DOHH2 (cell line): ENCODE results near the gene FBLN1.

Experiments used
- H3F3A ChIP-seq: fragments of 200-600 bp; sonication (generic), shearing (Covaris generic); 2 replicates; pipeline ENCODE4 v1.6.0; 2016; ENCODE audit warnings: antibody characterized with exemption, mild to moderate bottlenecking; ENCODE audit not compliant: control insufficient read depth, insufficient read depth
- H3K27ac ChIP-seq: fragments of 200-600 bp; sonication (generic); 2 replicates; pipeline ENCODE4 v1.5.1; 2014; ENCODE audit warnings: low read depth, mild to moderate bottlenecking, low read length, moderate library complexity
- H3K27me3 ChIP-seq: fragments of 200-600 bp; sonication (generic); 2 replicates; pipeline ENCODE4 v1.6.1; 2014; ENCODE audit warnings: mild to moderate bottlenecking, low read length, mixed read lengths; ENCODE audit not compliant: control insufficient read depth
- H3K36me3 ChIP-seq: fragments of 200-600 bp; sonication (generic); 2 replicates; pipeline ENCODE4 v1.6.1; 2014; ENCODE audit warnings: mild to moderate bottlenecking, low read length, moderate library complexity, mixed read lengths; ENCODE audit not compliant: control insufficient read depth
- H3K4me1 ChIP-seq: fragments of 200-600 bp; sonication (generic); 2 replicates; pipeline ENCODE4 v1.6.1; 2014; ENCODE audit warnings: mild to moderate bottlenecking, low read length, mixed read lengths; ENCODE audit not compliant: control insufficient read depth
- H3K4me2 ChIP-seq: fragments of 200-600 bp; sonication (generic); 2 replicates; pipeline ENCODE4 v1.6.0; 2014; ENCODE audit warnings: mild to moderate bottlenecking, low read length, moderate library complexity
- H3K4me3 ChIP-seq: fragments of 200-600 bp; sonication (generic); 2 replicates; pipeline ENCODE4 v1.5.1; 2014; ENCODE audit warnings: mild to moderate bottlenecking, low read length, mixed read lengths
- H3K79me2 ChIP-seq: fragments of 200-600 bp; sonication (generic); 2 replicates; pipeline ENCODE4 v1.6.1; 2014; ENCODE audit warnings: mild to moderate bottlenecking, low read length, mixed read lengths; ENCODE audit not compliant: control insufficient read depth
- H3K9me2 ChIP-seq: fragments of 200-600 bp; sonication (generic); replicated peaks from 2 replicates; pipeline ENCODE4 v1.6.1; 2014; ENCODE audit warnings: mild to moderate bottlenecking, low read length, mixed read lengths; ENCODE audit not compliant: control insufficient read depth
- H3K9me3 ChIP-seq: fragments of 200-600 bp; sonication (generic); 2 replicates; pipeline ENCODE4 v1.6.1; 2014; ENCODE audit warnings: antibody characterized with exemption, low read length, mixed read lengths; ENCODE audit not compliant: control insufficient read depth, insufficient read depth
- H4K20me1 ChIP-seq: fragments of 200-600 bp; sonication (generic); 2 replicates; pipeline ENCODE4 v1.6.0; 2014; ENCODE audit warnings: low read depth, mild to moderate bottlenecking, antibody characterized with exemption, low read length, moderate library complexity; ENCODE audit not compliant: control insufficient read depth, insufficient read depth
- EZH2phosphoT487 ChIP-seq: fragments of 200-600 bp; sonication (generic); IDR thresholded peaks from 2 replicates; pipeline ENCODE4 v1.6.1; 2017; ENCODE audit warnings: borderline replicate concordance, mild to moderate bottlenecking, antibody characterized with exemption, low read length, moderate library complexity, mixed read lengths
- TF ChIP-seq, protein P1 (sequence below): fragments of 200-600 bp; sonication (generic); IDR thresholded peaks from one replicate; pipeline ENCODE4 v1.5.1; 2014; ENCODE audit warnings: antibody characterized with exemption, mild to moderate bottlenecking, low read depth, low read length; ENCODE audit not compliant: poor library complexity, severe bottlenecking

FBLN1 gene

DNA sequence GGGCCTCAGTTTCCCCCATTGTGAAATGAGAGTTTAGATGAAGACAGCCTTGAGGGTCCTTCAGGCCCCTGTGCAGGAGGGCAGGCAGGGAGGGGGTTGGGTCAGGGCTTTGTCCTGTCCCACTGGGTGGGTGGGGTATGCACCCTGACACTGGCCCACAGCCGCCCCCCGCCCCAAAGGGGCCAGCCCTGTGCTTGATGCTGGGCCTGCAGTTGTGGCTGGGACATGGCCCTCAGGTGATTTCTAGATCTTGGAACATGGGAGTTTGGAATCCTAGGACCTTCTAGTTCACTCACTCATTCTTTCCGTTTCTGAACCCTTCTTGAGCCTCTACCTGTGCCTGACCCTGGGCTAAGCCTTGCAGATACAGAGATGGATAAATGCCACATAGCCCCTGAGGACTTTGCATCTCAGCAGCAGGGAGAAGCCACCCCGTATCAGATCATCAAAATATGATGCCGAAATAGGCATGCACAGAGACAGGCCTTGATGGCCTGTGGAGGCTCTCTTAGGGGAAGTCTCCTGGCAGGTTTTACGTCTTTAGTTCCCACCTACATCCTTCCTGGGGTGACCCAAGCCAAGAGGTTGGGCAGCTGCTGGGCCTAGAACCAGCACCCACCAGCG is 76.0 kb downstream of the FBLN1 start:
- H3K4me1 ChIP-seq: peaks cover 19% of the 10 kb centered on the region

GRCh38 chr22:45579306-45579705 is 76.6 kb downstream of the FBLN1 start:
- no peaks in the 10 kb centered on the region for H3K9me2 ChIP-seq
- no peaks in the 10 kb centered on the region for H3K9me3 ChIP-seq
- H3F3A ChIP-seq: no peaks in the 10 kb centered on the region
- H4K20me1 ChIP-seq: no peaks in the 10 kb centered on the region
- H3K79me2 ChIP-seq: no peaks in the 10 kb centered on the region
- no peak overlapping the region for H3K4me3 ChIP-seq
- no peak overlapping the region for H3K27ac ChIP-seq
- no peaks in the 10 kb centered on the region for H3K36me3 ChIP-seq
- H3K4me1 ChIP-seq: peaks cover 15% of the 10 kb centered on the region
- TF ChIP-seq EZH2phosphoT487: no peak
- TF ChIP-seq, protein P1, sequence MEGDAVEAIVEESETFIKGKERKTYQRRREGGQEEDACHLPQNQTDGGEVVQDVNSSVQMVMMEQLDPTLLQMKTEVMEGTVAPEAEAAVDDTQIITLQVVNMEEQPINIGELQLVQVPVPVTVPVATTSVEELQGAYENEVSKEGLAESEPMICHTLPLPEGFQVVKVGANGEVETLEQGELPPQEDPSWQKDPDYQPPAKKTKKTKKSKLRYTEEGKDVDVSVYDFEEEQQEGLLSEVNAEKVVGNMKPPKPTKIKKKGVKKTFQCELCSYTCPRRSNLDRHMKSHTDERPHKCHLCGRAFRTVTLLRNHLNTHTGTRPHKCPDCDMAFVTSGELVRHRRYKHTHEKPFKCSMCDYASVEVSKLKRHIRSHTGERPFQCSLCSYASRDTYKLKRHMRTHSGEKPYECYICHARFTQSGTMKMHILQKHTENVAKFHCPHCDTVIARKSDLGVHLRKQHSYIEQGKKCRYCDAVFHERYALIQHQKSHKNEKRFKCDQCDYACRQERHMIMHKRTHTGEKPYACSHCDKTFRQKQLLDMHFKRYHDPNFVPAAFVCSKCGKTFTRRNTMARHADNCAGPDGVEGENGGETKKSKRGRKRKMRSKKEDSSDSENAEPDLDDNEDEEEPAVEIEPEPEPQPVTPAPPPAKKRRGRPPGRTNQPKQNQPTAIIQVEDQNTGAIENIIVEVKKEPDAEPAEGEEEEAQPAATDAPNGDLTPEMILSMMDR: no peak
- H3K27me3 ChIP-seq: peaks cover 7% of the 10 kb centered on the region; the same call in 1 of the 2 replicates
- H3K4me2 ChIP-seq: no peak overlapping the region

More for the DNA sequence above, 76.0 kb downstream of the FBLN1 start:
- peaks cover 7% of the 10 kb centered on the region; the same call in 1 of the 2 replicates for H3K27me3 ChIP-seq
- TF ChIP-seq, protein P1: no peak
- TF ChIP-seq EZH2phosphoT487: no peak
- H3K4me2 ChIP-seq: no peak overlapping the region
- H3K27ac ChIP-seq: no peak overlapping the region
- H3K36me3 ChIP-seq: no peaks in the 10 kb centered on the region
- H3K79me2 ChIP-seq: no peaks in the 10 kb centered on the region
- no peaks in the 10 kb centered on the region for H3K9me3 ChIP-seq
- no peaks in the 10 kb centered on the region for H3K9me2 ChIP-seq
- H4K20me1 ChIP-seq: no peaks in the 10 kb centered on the region
- H3F3A ChIP-seq: peaks cover 2% of the 10 kb centered on the region; the same call in 1 of the 2 replicates
- no peak overlapping the region for H3K4me3 ChIP-seq

DNA sequence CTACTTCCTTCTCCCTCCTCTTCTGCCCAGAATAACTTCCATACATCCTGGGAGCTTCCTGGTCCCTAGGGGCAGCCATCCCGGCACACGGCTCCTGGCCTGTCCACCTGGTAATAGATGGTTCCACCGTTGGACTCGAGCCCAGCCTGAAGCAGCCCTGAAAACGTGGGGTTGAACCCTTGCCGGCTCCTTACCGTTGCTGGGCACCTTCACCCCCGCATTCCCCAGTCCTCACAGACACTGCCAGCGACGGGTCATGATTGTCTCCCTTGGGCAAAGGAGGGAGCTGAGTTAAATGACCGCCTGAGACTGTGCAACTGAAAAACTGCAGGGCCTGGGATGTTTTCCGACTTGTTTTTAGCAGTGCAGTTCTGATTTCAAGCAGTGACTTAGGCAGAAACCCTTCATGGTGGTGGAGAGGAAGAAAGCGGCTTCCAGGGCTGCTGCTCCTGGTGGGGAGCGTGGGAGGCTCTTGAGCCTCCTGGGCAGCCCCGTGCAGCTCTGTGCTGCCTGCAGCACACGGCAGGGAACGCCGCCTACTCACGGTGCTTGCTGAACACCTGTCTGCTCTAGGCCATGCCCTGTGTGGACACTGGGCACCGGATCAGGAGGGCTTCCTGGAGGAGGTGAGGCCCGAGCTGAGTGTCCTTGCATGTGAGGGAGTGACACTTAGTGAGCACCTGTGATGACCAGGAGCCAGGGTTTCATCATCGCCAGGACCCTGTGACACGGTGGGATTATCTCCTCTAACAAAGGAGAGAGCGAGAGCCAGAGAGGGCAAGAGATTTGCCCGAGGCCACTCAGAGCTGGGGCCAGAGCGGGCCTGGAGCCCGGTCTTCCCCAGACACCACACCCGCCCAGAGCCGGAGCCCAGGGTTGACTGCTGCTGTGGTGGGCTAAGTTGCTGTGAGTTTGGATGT is 77.4 kb downstream of the FBLN1 start:
- no peaks in the 10 kb centered on the region for H4K20me1 ChIP-seq
- H3K9me2 ChIP-seq: no peaks in the 10 kb centered on the region
- no peaks in the 10 kb centered on the region for H3K9me3 ChIP-seq
- H3K79me2 ChIP-seq: no peaks in the 10 kb centered on the region
- H3K4me2 ChIP-seq: no peak overlapping the region
- no peak overlapping the region for H3K4me3 ChIP-seq
- H3K27me3 ChIP-seq: peaks cover 7% of the 10 kb centered on the region; the same call in 1 of the 2 replicates
- H3K4me1 ChIP-seq: peaks cover 10% of the 10 kb centered on the region
- no peaks in the 10 kb centered on the region for H3K36me3 ChIP-seq
- no peak for TF ChIP-seq EZH2phosphoT487
- TF ChIP-seq, protein P1: no peak
- no peaks in the 10 kb centered on the region for H3F3A ChIP-seq
- no peak overlapping the region for H3K27ac ChIP-seq
